Iris pigment epithelial cell (primary cell): ENCODE results near the gene EMCN.
"Not testable (repeated sequence)": the region's sequence is repeated elsewhere in the genome, so short reads cannot be mapped to it uniquely, and the experiment has no call there.

Experiments
- DNase-seq: peaks from one replicate; pipeline ENCODE4 v3.0.0-alpha.2; 2011; ENCODE audit warnings: low read depth

Gene EMCN

DNA sequence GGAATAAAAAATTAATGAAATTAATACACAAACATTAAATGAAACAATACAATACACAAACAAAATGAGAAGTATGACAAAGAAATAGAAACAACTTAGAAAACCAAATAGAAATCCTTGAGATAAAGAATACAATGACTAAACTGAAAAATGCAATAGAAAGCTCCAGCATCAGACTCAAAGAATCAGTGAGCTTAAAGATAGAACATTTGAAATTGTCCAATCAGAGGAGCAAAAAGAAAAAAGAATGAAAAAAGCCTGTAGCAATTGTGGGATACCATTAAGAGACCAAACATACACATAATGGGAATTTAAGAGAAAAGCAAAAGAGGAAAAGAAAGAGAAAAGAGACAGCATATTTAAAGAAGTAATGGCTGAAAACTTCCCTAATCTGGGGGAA is 25.7 kb downstream of the EMCN start:
- DNase-seq, result no peak

DNA sequence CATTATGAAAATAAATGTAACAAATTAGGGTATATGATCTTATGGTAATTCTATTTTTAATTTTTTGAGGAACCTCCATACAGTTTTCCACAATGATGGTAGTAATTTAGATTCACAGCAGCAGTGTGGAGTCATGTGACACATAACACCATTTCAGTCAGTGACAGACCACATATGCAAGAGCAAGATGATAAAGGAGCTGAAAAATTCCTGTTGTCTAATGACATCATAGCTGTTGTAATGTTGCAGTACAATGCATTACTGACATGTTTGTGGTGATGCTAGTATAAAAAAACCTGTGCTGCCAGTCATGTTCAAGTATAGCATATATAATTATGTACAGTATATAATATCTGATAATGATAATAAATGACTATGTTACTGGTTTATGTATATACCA is 28.5 kb downstream of the EMCN start:
- DNase-seq, result peak; percentile 25

DNA sequence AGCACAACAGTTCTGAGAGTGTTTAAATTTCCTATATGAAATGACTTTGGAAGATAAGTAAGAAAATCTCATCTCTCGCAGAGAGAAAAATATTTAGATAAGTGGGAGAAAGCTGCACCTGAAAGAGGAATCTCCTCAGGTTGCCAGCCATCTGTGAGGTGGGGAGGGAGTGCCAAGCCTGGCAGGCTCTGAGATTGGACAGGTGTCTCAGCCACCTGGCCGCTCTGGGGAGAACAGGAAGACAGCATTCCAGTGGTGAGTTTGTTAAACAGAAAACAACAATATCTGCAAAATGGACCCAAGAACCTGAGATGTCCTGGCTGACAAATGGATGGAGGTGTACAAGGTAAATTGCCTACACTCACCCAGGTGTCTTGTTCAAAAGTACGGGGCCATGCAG is 31.3 kb downstream of the EMCN start:
- DNase-seq, result no peak

DNA sequence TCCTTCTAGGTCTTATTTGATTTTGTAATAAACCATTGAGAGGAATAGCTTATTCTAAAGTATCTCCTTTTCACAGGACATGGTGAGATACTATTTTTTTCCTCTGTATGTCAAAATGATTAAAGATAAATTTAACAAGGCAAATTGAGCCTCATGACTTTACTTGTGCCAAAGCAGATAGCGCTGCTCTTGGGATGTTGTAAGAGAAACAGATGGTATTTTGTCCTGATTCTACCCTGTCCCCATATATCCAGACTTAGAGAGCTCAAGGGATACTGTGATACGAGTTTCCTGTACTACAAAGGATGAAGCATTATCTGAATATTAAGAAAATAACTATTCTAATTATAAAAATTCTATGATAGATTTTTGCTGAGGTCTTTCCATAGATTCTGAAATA is 34.0 kb downstream of the EMCN start:
- DNase-seq, result no peak

DNA sequence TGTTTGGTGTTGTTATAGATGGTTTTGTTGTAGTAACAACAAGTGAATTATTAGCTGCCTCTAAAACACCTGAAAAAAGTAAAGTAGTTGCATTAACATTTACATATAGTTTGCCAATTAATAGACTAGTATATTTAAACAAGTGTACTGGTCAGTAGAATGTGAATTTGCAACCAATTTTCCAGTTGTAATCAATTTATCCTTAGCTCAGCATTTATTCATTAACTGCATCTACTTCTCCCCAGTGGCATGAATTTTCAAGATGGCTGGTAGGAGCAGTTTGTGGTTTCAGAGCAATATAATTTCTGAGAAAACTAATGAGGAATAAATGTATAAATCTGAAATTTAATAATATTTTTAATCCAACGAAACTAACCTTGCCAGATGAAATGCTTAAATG is 37.9 kb downstream of the EMCN start:
- DNase-seq, result no peak

DNA sequence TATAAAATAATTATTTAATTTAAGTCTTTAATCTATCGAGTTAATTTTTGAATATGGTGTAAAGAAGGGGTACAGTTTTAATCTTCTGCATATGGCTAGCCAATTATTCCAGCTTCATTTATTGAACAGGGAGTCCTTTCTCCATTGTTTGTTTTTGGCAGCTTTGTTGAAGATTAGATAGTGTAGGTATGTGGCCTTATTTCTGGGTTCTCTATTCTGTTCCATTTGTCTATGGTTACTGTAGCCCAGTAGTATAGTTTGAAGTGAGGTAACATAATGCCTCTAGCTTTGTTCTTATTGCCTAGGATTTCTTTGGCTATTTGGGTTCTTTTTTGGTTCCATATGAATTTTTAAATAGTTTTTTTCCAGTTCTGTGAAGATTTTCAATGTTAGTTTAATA is 48.3 kb downstream of the EMCN start:
- DNase-seq, result no peak

DNA sequence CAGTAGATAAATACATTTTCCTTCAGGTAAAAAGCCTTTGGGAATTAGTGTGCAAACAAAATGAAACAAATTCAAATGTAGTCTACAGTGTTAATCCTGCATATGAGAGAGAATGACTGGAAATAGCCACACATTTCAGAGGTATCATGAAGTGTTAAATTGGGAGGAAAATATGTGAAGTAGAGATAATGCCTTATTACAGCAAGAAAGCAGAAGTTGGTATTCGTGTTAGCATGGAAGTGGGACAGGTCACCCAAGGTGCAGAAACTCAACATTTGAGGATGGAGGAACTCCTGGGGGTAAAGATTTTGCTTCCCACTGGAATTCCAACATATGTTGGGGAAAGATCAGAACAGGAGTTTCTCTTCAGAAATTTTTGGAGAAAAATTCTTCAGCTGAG is 51.3 kb downstream of the EMCN start:
- DNase-seq, result no peak

DNA sequence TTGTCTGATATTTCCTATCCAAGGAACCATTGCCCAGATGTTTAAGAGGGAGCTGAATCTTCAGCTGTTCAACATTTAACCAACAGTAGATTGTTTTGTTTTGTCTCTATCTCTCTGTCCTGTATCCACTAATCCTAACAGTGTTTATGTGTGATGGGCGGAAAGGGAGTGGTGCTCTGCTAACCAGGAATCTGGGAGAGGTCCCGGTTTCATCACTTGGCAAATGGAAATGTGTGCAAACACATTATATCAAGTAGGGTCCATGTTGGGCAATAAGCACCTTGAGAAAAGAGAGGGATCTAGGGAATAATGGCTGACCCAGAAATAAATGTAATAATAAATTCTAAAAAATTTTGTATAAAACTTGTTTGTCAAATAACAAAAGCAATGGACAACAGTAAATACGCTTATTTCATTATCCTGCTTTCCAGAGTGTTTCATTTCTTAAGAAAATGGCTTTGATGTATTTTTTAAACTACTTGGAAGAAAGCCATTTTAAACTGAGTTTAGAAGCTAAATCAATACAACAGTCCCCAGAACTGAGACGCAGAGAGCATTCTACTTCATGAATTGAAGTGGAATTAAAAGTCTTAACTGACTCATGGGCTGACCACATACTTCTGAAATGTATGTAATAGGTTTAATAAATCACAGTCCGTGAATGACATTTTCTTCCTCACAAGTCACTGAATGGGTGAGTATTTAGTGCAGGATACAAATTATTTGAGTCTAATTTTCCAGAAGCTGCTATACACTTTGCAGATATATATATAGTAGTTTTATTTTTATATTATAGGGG is 55.8 kb downstream of the EMCN start:
- DNase-seq, result peak; percentile 56

DNA sequence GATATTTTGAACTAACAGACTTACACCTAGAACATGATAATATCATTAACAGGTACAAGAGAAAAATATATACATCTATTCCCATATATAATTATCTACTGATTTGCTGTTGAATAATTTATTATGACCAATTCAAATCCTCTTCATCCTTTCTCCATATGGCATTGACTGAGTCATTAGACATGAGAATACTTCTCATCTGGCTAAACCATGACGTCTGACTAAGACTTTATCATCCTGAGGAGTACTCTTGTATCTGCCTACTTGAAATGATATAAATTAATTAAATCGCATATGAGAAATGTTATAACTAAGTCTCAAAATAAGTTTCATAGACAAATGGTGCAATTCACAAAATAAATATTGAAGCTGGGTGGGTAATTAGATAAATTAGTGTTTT is 67.4 kb downstream of the EMCN start:
- DNase-seq, result peak; percentile 4

DNA sequence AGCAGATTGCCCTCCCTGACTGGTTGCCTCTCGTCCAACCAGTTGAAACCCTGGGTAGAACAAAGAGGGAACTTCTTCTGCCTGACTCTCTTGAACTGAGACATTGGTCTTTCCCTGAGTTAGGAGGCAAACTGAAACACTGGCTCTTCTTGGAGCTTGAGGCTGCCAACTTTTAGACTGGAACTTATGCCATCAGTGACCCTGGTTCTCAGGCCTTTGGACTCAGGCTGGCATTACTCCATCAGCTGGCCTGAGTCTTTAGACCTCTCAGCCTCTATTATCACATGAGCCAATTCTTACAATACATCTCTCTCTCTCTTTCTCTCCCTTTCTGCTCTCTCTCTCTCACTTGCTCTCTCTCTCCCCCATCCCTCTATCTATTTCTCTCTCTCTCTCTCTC is 86.4 kb downstream of the EMCN start:
- DNase-seq, result no peak

DNA sequence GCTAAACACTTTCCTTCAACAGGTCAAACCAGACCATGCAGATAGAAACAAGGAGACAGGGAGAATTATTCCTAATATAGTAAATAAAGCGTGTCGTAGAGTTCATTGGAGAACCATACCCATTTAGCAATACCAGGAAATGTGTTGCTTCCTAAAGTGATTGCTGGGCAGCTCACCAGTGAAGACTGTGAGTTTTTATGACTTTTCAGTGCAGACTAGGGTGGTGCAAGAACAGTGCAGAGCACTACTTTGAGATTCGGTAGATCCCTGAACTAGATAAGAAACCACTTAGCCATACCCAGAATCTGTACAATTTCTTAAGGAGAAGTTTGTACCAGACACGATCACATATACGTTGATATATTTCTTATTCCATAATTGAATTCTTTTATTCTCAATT is 87.4 kb downstream of the EMCN start:
- no peak for DNase-seq

DNA sequence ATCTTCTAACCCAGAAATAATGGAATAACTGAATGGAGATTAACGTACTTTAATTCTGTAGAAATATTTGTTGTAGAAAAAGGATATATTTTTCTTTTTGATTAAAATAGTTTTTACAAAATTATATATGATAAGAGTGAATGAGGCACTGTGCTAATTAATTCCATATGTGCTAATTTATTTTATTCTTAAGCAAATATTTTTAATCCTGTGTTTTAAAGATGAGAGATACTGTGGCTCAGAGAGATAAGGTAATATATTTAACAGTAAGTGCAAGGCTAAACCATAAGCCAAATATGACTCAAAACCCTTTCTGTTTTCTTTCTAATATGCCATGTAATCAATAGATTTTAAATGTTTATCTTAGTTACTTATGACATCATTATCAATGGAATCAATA is 88.2 kb downstream of the EMCN start:
- DNase-seq, result no peak

DNA sequence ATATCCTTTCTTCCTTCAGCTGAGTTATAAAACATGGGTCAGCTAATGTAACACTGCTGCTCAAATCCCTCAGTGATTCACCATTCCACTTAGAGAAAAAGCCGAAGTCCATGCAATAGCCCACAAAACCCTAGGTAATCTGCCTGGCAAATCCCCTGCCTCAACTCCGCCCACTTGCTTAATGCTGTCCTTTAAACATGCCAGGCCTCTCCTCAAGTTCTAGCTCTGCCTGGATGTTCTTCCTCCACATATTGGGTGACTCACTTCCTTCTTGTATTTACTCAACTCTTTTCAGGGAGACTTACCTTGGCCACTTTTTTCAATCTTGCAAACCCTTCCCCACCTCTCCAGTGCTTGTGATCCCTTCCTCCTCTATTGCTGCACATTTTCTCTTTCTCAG is 89.8 kb downstream of the EMCN start:
- peak; percentile 93 for DNase-seq

DNA sequence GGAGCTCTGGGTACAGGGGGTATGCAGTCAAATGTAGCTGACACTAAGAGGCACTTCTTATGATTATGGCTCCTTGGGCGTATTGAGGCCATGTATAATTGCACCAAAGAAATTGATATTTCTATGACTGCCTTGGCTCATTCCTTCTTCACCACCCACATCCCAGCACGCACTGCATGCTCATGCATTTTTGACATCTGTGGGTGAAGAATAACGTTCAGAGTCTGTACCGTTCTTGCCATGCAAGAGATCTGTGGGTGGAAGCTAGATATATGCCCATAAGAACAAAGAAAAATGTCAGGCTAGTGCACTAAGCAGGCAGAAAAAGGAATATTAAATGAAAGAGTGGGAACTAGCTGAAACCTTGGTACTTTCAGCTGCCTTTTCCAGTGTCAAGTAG is 93.4 kb downstream of the EMCN start:
- DNase-seq, result no peak

DNA sequence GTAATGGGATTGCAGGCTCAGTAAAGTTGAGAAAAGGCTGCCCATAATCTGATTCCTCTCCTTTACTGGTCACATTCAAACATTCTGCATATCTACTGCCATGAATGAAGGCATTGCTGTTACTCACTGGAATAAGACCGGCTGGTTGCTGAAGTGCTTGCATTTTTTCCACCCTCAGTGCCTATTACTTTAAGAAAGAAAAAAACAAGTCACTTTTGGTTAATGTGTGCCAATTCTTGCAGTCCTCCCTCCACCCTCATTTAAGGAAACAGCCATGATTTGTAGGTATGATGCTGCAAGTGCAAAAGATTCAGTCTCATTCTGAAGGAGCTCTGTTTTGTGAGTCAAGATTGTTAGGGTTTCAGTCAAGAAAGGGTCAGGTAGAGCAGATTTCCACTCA is 94.9 kb downstream of the EMCN start:
- DNase-seq, result no peak

DNA sequence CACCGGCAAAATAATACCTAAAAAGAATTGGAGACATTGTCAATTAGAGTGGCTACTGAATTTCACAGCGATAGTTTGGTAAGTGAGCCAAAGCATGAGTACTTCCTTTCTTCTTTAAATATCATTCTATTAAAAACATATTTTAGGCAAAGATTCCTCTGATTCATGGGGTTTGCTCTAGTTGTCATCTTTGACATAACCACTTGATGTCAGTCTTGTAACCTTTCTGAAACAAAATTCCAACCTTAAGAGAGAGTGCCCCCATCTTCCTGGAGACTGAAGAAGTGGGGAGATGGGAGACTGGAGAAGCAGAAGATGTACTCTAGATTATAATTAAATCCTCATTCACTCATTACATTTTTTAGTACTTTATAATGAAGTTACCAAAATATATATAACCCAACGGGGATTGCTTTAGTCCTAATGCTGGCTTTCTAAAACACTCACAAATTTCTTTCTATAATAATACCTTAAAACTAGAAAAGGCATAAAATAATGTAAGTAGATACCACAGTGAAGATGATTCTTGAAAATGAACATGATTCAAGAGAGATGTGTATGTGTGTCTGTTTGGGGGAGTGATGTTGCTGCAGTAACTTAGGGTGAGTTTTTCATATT is 96.4 kb downstream of the EMCN start:
- DNase-seq, result peak; percentile 55

DNA sequence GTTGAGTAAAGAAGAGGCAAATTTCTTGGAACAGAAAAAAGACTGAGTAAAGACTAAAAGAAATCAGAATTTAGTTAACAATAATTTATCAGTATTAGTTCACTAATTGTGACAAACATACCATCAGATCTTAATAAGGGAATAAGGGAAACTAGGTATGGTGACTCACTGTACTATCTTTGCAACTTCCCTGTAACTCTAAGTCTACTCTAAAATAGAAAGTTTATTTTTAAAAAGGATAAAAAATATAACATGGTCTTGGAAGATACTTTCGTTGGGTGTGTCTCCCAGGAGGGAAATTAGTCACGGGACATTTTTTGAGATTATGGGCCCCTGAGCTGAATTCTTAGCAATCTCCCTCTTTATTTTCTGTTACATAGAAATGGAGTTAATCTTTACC is 97.3 kb downstream of the EMCN start:
- peak; percentile 12 for DNase-seq

DNA sequence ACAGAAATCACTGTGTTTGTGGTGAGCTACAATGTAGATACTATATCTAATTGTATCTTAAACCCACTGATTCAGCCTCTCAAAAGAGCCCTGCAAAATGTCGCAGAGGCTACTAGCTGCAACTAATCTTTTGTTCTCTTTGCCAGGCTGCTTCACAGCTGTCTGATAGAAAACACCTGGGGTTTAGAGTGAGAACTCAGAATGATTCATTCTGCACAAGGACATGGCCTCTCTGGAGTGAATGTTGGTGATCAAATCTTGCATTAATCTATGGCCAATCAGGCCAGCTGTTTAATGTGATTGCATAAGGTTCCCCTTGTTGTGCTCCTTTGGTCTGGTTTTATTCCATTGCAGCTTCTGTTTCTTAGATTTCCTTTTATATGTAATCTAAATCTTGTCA is 100.3 kb downstream of the EMCN start:
- peak; percentile 46 for DNase-seq

DNA sequence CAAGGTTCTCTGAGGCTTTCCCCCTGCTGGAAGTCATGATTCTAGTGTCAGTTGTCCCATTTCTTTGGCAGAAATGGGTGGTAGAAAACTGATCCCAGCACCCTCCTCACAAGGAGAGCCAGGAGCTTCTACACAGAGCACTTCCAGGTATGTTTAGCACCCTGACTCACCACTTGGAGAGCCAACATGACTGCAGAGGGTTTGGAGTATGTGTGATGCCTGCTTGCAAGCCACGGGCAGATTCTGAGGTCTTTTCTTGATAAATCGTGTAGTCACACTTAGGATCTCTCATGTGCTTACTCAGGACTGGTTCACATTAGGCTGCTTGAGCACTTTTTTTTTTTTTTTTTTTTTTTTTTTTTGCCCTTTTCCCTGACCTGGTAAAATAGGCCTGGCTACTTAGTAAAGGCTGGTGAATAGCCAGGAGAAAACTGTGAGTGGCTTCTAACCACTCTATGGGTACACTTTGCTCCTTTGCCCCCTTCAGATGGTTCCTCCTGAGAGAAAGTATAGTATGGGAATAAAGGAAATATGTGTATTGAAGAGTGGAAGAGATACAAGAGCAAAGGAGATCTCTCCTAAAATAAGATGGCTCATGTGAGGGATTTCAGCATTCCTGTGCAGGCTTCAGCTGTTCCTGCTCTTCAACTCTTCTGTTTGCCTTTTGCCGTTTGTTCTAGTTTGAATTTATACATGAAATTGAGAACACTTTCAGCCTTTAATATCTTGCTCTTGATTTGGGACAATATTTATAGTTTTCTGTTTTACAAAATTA is 103.6 kb downstream of the EMCN start:
- DNase-seq, result no peak

DNA sequence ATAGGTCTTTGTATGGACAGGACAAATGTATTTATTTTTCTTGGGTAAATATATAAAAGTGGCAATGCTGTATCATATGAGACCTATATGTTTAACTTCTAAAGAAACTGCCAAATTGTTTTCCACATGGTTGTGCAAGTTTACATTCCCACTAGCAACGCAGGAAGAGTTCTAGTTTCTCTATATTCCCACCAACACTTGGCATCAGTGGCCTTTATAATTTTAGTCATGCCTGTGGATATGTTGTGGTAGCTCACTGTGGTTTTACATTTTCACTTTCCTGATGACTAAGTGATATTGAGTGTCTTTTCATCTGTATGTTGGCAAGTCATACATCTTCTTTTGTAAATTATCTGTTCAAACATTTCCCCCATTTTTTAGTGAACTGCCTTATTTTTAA is 126.0 kb downstream of the EMCN start:
- peak; percentile 87 for DNase-seq

DNA sequence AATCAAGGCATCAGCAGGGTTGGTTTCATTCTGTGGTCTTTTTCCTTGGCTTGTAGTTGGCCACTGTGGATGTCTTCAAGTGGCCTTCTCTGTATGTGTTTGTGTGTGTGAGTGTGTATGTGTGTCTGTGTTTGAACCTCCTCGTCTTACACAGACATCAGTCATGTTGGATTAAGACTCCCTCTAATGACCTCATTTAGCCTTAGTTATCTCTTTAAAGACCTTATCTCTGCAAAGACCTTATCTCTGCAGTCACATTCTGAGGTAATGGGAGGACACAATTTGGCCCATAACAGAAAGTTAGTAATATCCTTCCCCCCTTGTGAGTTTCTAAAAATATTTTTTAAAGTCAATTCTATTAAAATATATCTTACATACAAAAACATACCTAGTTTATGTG is 126.7 kb downstream of the EMCN start:
- no peak for DNase-seq

DNA sequence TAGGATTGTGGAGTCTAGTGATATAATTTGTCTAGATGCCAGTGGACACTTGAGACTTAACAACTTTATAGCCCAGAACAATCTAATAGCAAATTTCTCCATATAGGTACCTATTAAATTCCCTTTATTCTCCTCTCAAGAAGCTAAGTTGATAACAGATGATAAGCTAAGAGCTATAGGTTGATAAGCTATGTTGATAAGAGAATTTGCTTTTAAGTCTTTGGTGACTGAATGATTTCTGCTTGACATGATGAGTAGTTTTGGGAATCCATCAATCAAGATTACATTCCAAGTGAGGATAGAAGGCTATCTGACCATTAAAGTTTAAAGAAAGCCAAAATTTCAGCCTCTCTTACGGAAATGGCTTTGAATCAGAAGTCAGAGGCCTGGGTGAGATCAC is 131.6 kb downstream of the EMCN start:
- no peak for DNase-seq

DNA sequence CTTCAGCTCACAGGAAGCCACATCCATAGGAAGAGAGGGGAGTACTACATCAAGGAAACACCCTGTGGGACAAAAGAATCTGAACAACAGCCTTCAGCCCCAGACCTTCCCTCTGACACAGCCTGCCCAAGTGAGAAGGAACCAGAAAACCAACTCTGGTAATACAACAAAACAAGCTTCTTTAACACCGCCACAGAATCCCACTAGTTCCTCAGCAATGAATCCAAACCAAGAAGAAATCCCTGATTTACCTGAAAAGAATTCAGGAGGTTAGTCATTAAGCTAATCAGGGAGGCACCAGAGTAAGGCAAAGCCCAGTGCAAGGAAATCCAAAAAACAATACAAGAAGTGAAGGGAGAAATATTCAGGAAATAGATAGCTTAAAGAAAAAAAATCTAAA is 137.4 kb downstream of the EMCN start:
- DNase-seq, result not testable (repeated sequence)
